Omental fat pad (tissue), 4 donors: ENCODE results near the gene NATD1. TPM values are rescaled to one million over a fixed set of nuclear protein-coding genes. Genes with fewer than 3 reads are reported as not detected.

Source experiments
- ATAC-seq: fragments of 150-250 bp; one replicate; pipeline ENCODE4 v1.9.1; 2016; ENCODE audit warnings: mild to moderate bottlenecking, moderate library complexity; ENCODE audit not compliant: low FRiP score
- DNase-seq: peaks from one replicate; pipeline ENCODE4 v3.0.0-alpha.2; 2019; ENCODE audit warnings: low spot score
- total RNA-seq, 4 donors: library from RNA; depleted of rRNA; stranded (reverse); fragments of >200 nt; gene quantifications; one replicate each; pipeline ENCODE4 v1.1.0, GENCODE V29; 2016
- TF ChIP-seq, protein P1 (sequence below), 3 donors: fragments of 450-650 bp; IDR thresholded peaks; one replicate each; pipeline ENCODE4 v1.5.1; 2016 to 2017; ENCODE audit warnings: antibody characterized with exemption in 3 of 3, mild to moderate bottlenecking in 3 of 3, moderate library complexity in 2 of 3

NATD1 gene
- total RNA-seq, 4 donors from 2014 or later, result 7.5 to 19.1 (median 9.6) TPM

DNA sequence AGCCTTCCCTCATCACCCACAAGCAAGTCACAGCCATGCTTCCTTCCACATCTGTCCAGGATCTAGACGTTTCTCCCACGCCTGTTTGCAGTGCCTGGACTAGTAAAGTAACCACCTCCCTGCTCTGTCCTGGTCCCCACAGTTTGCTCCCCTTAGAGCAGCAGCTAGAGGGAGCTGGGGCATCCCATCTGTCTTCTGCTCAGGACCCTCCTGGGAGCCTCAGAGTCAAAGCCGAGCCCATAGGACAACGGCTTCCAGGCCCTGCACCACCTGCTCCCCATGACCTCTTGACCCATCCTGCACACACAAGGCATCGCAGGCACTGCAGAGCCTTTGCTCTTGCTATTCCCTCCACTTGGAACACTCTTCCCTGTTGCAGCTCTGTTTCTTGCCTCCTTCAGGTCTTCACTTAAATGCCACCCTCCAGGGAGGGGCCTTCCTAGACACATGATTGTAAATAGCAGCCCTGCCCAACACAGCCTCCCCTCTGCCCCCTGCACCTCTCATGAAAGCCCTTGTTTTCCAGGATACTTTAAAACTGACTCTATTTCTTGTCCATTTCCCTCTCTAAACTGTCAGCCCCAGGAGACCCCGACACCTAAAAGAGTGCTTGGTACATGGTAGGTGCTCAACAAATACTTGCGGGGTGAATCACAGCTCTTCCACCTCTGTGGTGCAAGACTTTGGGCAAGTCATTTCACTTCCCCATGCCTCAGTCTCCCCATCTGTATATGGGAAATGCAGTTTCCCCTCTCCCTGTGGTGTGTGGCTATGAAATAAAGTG is 3.1 kb downstream of the NATD1 start:
- TF ChIP-seq, protein P1, sequence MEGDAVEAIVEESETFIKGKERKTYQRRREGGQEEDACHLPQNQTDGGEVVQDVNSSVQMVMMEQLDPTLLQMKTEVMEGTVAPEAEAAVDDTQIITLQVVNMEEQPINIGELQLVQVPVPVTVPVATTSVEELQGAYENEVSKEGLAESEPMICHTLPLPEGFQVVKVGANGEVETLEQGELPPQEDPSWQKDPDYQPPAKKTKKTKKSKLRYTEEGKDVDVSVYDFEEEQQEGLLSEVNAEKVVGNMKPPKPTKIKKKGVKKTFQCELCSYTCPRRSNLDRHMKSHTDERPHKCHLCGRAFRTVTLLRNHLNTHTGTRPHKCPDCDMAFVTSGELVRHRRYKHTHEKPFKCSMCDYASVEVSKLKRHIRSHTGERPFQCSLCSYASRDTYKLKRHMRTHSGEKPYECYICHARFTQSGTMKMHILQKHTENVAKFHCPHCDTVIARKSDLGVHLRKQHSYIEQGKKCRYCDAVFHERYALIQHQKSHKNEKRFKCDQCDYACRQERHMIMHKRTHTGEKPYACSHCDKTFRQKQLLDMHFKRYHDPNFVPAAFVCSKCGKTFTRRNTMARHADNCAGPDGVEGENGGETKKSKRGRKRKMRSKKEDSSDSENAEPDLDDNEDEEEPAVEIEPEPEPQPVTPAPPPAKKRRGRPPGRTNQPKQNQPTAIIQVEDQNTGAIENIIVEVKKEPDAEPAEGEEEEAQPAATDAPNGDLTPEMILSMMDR (IDR thresholded peaks at IDR 0.05), result no peak
- DNase-seq (no peak), ATAC-seq (no peak)

GRCh38 chr17:21249086-21249795 is 4.0 kb downstream of the NATD1 start:
- TF ChIP-seq, protein P1 (IDR thresholded peaks at IDR 0.05), result no peak
- no peak for ATAC-seq
- no peak for DNase-seq

DNA sequence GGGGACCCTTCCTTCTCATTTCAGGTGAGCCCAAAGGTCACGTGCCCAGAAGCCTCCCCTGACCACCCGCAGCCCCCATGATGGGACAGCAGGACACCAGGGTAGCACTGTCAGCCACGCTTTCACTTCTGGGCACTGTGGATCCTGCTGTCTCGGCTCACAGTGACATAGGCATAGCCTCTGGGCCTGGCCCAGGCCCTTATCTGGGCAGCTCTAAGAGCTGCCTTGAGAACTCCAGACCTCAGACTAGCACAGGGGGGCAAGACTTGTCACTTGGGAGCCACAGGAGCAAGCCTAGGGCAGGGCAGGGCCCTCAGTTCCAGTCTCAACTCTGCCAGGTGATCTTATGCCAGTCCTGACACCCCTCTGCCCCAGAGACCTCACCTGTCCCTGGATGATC is 4.7 kb downstream of the NATD1 start:
- ATAC-seq (no peak), DNase-seq (no peak)
- TF ChIP-seq, protein P1 (IDR thresholded peaks at IDR 0.05), result no peak

GRCh38 chr17:21247552-21248258 is 5.5 kb downstream of the NATD1 start:
- TF ChIP-seq, protein P1 (IDR thresholded peaks at IDR 0.05), result no peak
- ATAC-seq (no peak), DNase-seq (no peak)

GRCh38 chr17:21246698-21247097 is 6.5 kb downstream of the NATD1 start:
- TF ChIP-seq, protein P1 (IDR thresholded peaks at IDR 0.05), result no peak

DNA sequence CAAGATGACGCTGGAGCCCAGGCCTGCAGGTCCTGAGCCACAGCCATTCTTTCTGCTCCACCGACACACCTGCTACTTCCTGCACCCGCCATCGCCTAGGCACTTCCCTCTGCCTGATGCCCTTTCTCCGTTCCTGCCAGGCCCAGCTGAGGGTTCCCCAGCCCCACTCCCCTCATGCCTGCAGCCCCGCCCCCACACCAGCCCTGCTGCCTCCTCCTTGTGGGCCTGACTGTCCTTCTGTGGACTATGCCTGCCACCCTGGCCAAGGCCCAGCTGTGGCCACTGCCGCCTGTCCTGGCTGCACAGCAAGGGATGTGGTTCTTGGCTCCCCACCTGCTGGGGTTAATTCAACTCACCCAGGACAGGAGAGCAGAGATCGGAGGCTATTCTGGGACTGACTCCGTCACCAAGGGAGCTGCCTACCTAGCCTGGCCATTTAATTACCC is 7.5 kb downstream of the NATD1 start:
- ATAC-seq (no peak), DNase-seq (no peak)
- TF ChIP-seq, protein P1 (IDR thresholded peaks at IDR 0.05), result no peak

More at GRCh38 chr17:21246698-21247097, 6.5 kb downstream of the NATD1 start:
- ATAC-seq (no peak), DNase-seq (no peak)
